Retinal pigment epithelial cell (primary cell): Measurements from ENCODE around the gene BAG3.
"Not testable (repeated sequence)": the region's sequence is repeated elsewhere in the genome, so short reads cannot be mapped to it uniquely, and the experiment has no call there.

Experiments used
- DNase-seq: peaks from one replicate; pipeline ENCODE4 v3.0.0-alpha.2; 2010; ENCODE audit warnings: low read depth
- H3K4me3 ChIP-seq: 2 replicates; pipeline ENCODE4 v1.5.1; 2011; ENCODE audit warnings: mild to moderate bottlenecking, low read length, control low read depth, moderate library complexity
- TF ChIP-seq, protein P1 (sequence below): conservative IDR thresholded peaks from 2 replicates; pipeline ENCODE4 v1.5.1; 2011; ENCODE audit warnings: low read depth, low read length, control low read depth, inconsistent platforms

BAG3 gene

DNA sequence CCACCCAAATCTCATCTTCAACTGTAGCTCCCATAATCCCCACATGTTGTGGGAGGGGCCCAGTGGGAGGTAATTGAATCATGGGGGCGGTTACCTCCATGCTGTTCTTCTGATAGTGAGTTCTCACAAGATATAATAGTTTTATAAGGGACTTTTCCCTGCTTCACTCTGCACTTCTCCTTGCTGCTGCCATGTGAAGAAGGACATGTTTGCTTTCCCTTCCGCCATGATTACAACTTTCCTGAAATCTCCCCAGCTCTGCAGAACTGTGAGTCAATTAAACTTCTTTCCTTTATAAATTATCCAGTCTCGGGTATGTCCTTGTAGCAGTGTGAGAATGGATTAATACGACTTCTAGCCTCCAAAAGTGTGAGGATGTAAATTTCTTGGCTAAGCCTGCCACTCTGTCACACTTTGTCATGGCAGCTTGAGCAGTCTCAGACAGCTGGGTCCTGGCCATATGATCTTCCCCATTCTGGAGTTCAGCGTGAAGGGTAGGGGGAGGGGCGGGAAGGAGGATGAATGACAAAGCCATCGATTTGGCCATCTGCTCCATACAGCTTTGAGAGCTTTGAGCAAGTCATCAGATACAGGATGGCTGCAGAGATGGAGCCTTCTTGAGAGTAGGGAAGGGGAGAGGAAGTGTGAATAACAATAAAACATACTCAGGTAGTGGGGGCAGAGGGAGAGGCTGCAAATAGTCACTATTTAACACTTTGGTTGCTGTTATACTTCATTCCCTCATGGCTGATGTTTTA, 55.5 kb downstream of the BAG3 start:
- DNase-seq: no peak
- TF ChIP-seq, protein P1, sequence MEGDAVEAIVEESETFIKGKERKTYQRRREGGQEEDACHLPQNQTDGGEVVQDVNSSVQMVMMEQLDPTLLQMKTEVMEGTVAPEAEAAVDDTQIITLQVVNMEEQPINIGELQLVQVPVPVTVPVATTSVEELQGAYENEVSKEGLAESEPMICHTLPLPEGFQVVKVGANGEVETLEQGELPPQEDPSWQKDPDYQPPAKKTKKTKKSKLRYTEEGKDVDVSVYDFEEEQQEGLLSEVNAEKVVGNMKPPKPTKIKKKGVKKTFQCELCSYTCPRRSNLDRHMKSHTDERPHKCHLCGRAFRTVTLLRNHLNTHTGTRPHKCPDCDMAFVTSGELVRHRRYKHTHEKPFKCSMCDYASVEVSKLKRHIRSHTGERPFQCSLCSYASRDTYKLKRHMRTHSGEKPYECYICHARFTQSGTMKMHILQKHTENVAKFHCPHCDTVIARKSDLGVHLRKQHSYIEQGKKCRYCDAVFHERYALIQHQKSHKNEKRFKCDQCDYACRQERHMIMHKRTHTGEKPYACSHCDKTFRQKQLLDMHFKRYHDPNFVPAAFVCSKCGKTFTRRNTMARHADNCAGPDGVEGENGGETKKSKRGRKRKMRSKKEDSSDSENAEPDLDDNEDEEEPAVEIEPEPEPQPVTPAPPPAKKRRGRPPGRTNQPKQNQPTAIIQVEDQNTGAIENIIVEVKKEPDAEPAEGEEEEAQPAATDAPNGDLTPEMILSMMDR: no peak
- H3K4me3 ChIP-seq: no peak overlapping the region

DNA sequence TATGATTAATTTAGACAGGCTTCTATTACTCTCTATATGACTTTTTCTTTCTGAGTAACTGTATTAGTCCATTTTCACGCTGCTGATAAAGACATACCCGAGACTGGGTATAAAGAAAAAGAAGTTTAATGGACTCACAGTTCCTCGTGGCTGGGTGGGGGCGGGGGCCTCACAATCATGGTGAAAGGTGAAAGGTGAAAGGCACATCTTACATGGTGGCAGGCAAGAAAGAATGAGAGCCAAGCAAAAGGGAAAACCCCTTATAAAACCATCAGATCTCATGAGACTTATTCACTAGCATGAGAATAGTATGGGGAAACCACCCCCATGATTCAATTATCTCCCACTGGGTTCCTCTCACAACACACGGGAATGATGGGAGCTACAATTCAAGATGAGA, 56.2 kb downstream of the BAG3 start:
- not testable (repeated sequence) for H3K4me3 ChIP-seq, DNase-seq

DNA sequence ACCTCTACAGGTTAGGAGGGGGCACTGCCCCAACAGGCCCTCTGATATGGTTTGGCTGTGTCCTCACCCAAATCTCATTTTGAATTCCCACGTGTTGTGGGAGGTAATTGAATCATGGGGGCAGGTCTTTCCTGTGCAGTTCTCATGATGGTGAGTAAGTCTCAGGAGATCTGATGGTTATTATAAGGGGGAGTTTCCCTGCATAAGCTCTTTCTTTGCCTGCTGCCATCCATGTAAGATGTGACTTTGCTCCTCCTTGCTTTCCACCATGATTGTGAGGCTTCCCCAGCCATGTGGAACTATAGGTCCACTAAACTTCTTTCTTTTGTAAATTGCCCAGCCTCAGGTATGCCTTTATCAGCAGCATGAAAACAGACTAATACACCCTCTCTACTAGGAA, 59.8 kb downstream of the BAG3 start:
- not testable (repeated sequence) for H3K4me3 ChIP-seq, DNase-seq

DNA sequence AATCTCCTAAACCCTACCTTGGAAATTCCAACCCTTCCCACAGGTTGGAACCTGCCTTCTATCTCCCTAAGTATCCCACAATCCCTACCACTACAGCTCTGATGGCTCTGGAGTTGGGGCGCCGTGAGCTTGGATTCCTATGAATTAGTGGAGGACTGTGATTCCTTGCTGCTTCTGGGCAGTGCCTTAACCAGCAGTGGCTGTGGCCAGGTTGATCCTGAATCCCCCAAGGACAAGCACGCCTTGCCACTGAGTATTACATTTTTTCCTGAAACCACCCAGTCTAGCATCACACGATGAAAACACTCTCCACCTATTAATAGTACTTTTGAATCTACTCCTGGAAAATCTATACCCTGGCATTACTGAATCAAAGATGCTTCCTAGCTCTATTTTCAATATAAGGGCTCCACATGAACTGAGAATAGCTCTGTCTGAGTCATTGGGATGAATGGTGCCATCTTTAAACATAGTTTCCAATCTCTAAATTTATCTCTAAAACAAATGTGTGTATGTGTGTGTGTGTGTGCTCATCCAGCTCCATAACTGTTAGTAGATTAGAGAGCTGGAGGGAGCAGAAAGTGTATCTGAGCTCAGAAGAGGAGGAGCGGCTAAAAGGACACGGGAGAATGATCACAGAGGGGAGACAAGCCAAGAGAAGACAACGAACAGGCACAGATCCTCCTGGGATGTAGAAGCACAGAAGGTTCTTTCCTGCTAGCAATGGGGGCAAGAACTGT, 62.7 kb downstream of the BAG3 start:
- DNase-seq: no peak
- TF ChIP-seq, protein P1: no peak
- H3K4me3 ChIP-seq: no peak overlapping the region

DNA sequence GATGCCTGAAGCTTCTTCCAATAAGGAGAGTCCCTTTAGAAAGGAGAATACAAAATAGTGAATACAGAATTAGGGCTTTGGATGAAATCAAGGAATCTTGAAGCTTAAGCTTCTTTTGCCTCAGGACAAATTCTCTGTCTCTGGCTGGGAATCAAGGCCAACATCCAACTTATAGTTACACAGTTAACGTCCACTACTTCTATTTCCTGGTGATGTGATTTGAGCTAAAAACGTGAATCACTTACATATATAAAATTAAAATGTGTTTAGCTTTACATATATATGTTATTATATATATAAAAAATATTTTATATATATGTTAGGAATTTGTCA, 63.3 kb downstream of the BAG3 start:
- H3K4me3 ChIP-seq: no peak overlapping the region
- TF ChIP-seq, protein P1: no peak
- no peak for DNase-seq

DNA sequence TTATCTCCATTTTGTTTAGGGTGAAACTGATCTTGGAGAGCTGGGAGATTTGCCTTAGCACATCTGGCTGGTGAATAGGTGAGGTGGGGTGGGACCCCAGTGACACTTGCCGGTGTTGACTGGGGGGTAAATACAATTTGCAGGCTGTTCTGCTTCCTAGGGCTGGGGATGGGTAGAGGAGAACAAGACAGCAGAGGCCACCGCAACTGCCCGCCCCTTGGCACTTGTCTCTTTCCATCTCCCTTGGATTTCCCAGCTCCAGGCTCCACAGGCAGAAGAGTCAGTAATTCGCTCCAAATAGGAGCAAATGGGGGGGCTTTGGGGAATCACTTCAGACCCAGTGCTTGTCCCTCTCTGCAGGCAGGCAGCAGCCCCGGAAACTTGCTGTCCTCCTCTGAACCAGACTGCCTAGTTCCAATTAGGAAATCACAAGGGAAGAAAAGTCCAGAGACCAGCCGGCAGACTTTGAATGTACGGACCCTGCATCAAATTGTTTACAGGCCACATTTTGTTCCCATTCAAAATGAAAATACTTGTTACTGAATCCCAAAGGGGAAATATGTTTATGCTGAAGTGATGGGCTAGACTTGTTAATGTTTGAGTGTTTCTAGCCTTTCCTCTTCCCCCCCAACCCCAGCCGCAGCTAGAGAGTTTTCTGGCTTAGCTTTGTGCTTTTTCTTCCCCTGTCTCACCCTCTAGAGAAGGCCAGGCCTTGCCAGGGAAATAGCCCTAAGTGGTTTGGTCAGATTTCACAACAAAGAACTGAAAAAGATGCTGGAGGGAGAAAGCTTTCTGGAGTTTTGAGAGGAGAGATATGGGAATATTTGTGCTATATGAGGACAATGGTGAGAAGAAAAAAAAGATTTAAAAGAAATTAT, 64.7 kb downstream of the BAG3 start:
- TF ChIP-seq, protein P1: no peak
- DNase-seq: no peak
- no peak overlapping the region for H3K4me3 ChIP-seq

DNA sequence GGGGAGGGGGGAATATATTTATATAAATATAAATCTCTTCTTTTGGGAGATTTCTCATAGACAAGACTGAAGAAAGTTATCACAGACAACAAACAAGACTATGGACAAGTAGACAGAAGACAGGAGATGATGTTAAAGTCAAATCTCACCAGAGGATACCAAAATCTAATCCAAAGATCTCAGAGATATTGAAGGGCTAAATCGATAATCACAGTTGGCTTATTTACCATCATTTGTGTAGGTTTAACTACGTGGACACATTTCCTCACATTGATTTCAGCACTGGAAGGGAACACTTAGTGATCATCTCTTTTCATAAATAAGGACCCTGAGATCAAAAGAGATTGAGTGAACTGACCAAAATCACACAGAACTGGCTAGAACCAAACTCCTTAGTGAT, 72.0 kb downstream of the BAG3 start:
- TF ChIP-seq, protein P1: no peak

More for the DNA sequence above, 72.0 kb downstream of the BAG3 start:
- DNase-seq: no peak
- no peak overlapping the region for H3K4me3 ChIP-seq
